Measurements from ENCODE around the gene BMP2K. TPM values are rescaled to one million over a fixed set of nuclear protein-coding genes. Genes with fewer than 3 reads are reported as not detected.

BMP2K gene
- total RNA-seq, 3 donors from 2014 or later (not counting 1 experiment from before 2014, with no cell fraction given), result 10.1 to 13.5 (median 11.7) TPM

DNA sequence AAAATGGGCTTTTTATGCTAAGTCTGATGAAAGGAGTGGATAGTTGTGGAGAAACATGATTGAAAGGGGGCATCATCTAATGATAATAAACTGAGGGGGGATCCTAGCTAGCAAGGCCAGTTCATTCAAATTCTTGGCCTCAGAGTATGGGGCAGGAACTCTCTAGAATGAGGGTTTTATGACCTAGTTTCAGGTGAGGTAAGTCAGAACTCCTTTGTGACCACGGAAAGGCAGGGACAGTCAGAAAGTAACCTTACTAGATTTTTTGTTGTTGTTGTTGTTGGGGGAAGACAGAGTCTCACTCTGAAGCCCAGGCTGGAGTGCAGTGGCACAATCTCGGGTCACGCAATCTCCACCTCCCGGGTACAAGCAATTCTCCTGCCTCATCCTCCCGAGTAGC lies 164.6 kb downstream of the BMP2K start:
- no peak overlapping the region for H3K4me3 Mint-ChIP-seq
- H3K27ac Mint-ChIP-seq, result no peak overlapping the region
- Histone ChIP-seq H3K36me3 (ENCODE audit: control insufficient read depth, insufficient read depth, low read length) (no peaks in the 10 kb centered on the region), H3K27ac (ENCODE audit: low read length) (no peak overlapping the region), H3K9me3 (ENCODE audit: control insufficient read depth, insufficient read depth, low read length) (no peaks in the 10 kb centered on the region), H3K4me3 (ENCODE audit: low read length) (no peak overlapping the region), H3K4me1 (ENCODE audit: control insufficient read depth, insufficient read depth, low read length) (peaks cover 15% of the 10 kb centered on the region), H3K27me3 (ENCODE audit: control insufficient read depth, insufficient read depth, low read length) (no peaks in the 10 kb centered on the region)
- TF ChIP-seq, protein P1, sequence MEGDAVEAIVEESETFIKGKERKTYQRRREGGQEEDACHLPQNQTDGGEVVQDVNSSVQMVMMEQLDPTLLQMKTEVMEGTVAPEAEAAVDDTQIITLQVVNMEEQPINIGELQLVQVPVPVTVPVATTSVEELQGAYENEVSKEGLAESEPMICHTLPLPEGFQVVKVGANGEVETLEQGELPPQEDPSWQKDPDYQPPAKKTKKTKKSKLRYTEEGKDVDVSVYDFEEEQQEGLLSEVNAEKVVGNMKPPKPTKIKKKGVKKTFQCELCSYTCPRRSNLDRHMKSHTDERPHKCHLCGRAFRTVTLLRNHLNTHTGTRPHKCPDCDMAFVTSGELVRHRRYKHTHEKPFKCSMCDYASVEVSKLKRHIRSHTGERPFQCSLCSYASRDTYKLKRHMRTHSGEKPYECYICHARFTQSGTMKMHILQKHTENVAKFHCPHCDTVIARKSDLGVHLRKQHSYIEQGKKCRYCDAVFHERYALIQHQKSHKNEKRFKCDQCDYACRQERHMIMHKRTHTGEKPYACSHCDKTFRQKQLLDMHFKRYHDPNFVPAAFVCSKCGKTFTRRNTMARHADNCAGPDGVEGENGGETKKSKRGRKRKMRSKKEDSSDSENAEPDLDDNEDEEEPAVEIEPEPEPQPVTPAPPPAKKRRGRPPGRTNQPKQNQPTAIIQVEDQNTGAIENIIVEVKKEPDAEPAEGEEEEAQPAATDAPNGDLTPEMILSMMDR (IDR thresholded peaks at IDR 0.05), result no peak
- intact Hi-C loops (cut with micrococcal nuclease), result no loop called here
- no peaks in the 10 kb centered on the region for H3K9me3 Mint-ChIP-seq
- 91% methylated on average over 5 of the region's 5 CpGs for WGBS (ENCODE audit: insufficient coverage)
- DNase-seq (no peak), ATAC-seq (no peak)
- H3K4me1 Mint-ChIP-seq, result peaks cover 25% of the 10 kb centered on the region in 2 donors
- peaks cover 33 to 36% of the 10 kb centered on the region in 2 donors for H3K27me3 Mint-ChIP-seq (ENCODE audit: low read depth in 2 of 2)
- H3K36me3 Mint-ChIP-seq, result no peaks in the 10 kb centered on the region

DNA sequence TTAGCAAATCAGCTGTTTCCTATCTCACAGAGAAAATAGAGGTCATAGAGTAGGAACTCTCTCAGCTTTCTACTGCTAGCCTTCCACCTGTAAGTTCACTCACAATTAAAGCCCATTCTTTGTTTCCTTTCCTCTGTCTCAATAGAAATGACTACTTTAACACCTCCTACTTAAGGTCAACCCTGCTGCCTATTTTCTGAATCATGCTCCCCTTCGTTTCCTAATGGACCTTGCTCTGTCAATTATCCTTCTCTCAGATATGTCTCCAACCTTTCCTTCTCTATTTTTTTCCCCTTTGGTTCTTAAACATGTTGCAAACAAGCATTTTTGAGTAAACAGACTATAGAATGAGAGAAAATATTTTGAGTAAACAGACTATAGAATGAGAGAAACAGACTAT lies 168.2 kb downstream of the BMP2K start:
- ATAC-seq, result no peak
- Histone ChIP-seq H3K4me1 (ENCODE audit: control insufficient read depth, insufficient read depth, low read length) (peaks cover 3% of the 10 kb centered on the region), H3K36me3 (ENCODE audit: control insufficient read depth, insufficient read depth, low read length) (no peaks in the 10 kb centered on the region), H3K4me3 (ENCODE audit: low read length) (no peak overlapping the region), H3K27ac (ENCODE audit: low read length) (no peak overlapping the region), H3K27me3 (ENCODE audit: control insufficient read depth, insufficient read depth, low read length) (peaks cover 2% of the 10 kb centered on the region), H3K9me3 (ENCODE audit: control insufficient read depth, insufficient read depth, low read length) (no peaks in the 10 kb centered on the region)
- Mint-ChIP-seq H3K27me3 (ENCODE audit: low read depth in 2 of 2) (peaks cover 53 to 62% of the 10 kb centered on the region in 2 donors), H3K4me3 (no peak overlapping the region), H3K36me3 (no peaks in the 10 kb centered on the region), H3K9me3 (no peaks in the 10 kb centered on the region), H3K4me1 (peaks cover 5 to 8% of the 10 kb centered on the region in 2 donors), H3K27ac (no peak overlapping the region)
- intact Hi-C loops (cut with micrococcal nuclease), result no loop called here
- no peak for DNase-seq
- 67% methylated on average over 1 of the region's 1 CpG for WGBS (ENCODE audit: insufficient coverage)
- TF ChIP-seq, protein P1 (IDR thresholded peaks at IDR 0.05), result no peak

DNA sequence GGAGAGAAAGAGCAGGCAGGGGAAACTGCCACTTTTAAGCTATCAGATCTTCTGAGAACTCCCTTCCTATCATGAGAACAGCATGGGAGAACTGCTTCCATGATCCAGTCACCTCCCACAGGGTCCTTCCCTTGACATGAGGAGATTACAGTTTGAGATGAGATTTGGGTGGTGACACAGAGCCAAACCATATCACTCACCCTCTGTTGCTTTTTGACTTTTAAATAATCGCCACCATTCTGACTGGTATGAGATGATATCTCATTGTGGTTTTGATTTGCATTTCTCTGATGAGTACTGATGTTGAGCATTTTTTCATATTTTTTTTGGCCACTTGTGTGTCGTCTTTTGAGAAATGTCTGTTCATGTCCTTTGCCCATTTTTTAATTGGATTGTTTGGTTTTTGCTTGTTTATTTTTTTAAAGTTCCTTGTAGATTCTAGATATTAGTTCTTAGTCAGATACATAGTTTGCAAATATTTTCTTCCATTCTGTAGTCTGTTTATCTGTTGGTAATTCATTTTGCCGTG lies 169.6 kb downstream of the BMP2K start:
- no peak for DNase-seq
- Histone ChIP-seq H3K36me3 (ENCODE audit: control insufficient read depth, insufficient read depth, low read length) (no peaks in the 10 kb centered on the region), H3K27me3 (ENCODE audit: control insufficient read depth, insufficient read depth, low read length) (peaks cover 2% of the 10 kb centered on the region), H3K27ac (ENCODE audit: low read length) (no peak overlapping the region), H3K4me1 (ENCODE audit: control insufficient read depth, insufficient read depth, low read length) (no peaks in the 10 kb centered on the region), H3K9me3 (ENCODE audit: control insufficient read depth, insufficient read depth, low read length) (no peaks in the 10 kb centered on the region), H3K4me3 (ENCODE audit: low read length) (no peak overlapping the region)
- no peaks in the 10 kb centered on the region for H3K36me3 Mint-ChIP-seq
- no peaks in the 10 kb centered on the region for H3K4me1 Mint-ChIP-seq
- H3K9me3 Mint-ChIP-seq, result no peaks in the 10 kb centered on the region
- peaks cover 51 to 62% of the 10 kb centered on the region in 2 donors for H3K27me3 Mint-ChIP-seq (ENCODE audit: low read depth in 2 of 2)
- H3K4me3 Mint-ChIP-seq, result no peak overlapping the region
- ATAC-seq, result no peak
- no peak overlapping the region for H3K27ac Mint-ChIP-seq
- intact Hi-C loops (cut with micrococcal nuclease), result no loop called here
- 42% methylated on average over 2 of the region's 3 CpGs for WGBS (ENCODE audit: insufficient coverage)
- TF ChIP-seq, protein P1 (IDR thresholded peaks at IDR 0.05), result no peak

GRCh38 chr4:78949735-78950134 lies 173.6 kb downstream of the BMP2K start:
- TF ChIP-seq, protein P1 (IDR thresholded peaks at IDR 0.05), result no peak
- H3K27me3 Mint-ChIP-seq (ENCODE audit: low read depth in 2 of 2), result peaks cover 32 to 49% of the 10 kb centered on the region in 2 donors
- no peaks in the 10 kb centered on the region for H3K4me1 Mint-ChIP-seq
- peaks cover 2% of the 10 kb centered on the region for H3K27me3 ChIP-seq (ENCODE audit: control insufficient read depth, insufficient read depth, low read length)
- H3K9me3 Mint-ChIP-seq, result no peaks in the 10 kb centered on the region
- DNase-seq (no peak), ATAC-seq (no peak)
- intact Hi-C loops (cut with micrococcal nuclease), result no loop called here
- no peaks in the 10 kb centered on the region for H3K36me3 Mint-ChIP-seq
- no peak overlapping the region for H3K27ac Mint-ChIP-seq
- no peak overlapping the region for H3K4me3 ChIP-seq (ENCODE audit: low read length)
- H3K27ac ChIP-seq (ENCODE audit: low read length), result no peak overlapping the region
- no peaks in the 10 kb centered on the region for H3K36me3 ChIP-seq (ENCODE audit: control insufficient read depth, insufficient read depth, low read length)
- no peaks in the 10 kb centered on the region for H3K4me1 ChIP-seq (ENCODE audit: control insufficient read depth, insufficient read depth, low read length)
- no peaks in the 10 kb centered on the region for H3K9me3 ChIP-seq (ENCODE audit: control insufficient read depth, insufficient read depth, low read length)
- 89% methylated on average over 1 of the region's 1 CpG for WGBS (ENCODE audit: insufficient coverage)
- no peak overlapping the region for H3K4me3 Mint-ChIP-seq

Measured in natural killer cell (primary cell).